NB4 (cell line): ENCODE results near the gene EIF4A3.

Source experiments
- MYC ChIP-seq: IDR thresholded peaks from 2 replicates; pipeline ENCODE4 v1.6.1; 2011; ENCODE audit warnings: low read depth, low read length
- POLR2A ChIP-seq: IDR thresholded peaks from 2 replicates; pipeline ENCODE4 v1.6.1; 2011; ENCODE audit warnings: mild to moderate bottlenecking; ENCODE audit not compliant: insufficient read length; ENCODE audit errors: extremely low read depth
- TF ChIP-seq, protein P1 (sequence below): IDR thresholded peaks from one replicate; pipeline ENCODE4 v1.5.1; 2012; ENCODE audit warnings: low read depth, low read length
- TF ChIP-seq, protein P2 (sequence below): IDR thresholded peaks from 2 replicates; pipeline ENCODE4 v1.6.1; 2011; ENCODE audit warnings: low read depth, low read length

DNA sequence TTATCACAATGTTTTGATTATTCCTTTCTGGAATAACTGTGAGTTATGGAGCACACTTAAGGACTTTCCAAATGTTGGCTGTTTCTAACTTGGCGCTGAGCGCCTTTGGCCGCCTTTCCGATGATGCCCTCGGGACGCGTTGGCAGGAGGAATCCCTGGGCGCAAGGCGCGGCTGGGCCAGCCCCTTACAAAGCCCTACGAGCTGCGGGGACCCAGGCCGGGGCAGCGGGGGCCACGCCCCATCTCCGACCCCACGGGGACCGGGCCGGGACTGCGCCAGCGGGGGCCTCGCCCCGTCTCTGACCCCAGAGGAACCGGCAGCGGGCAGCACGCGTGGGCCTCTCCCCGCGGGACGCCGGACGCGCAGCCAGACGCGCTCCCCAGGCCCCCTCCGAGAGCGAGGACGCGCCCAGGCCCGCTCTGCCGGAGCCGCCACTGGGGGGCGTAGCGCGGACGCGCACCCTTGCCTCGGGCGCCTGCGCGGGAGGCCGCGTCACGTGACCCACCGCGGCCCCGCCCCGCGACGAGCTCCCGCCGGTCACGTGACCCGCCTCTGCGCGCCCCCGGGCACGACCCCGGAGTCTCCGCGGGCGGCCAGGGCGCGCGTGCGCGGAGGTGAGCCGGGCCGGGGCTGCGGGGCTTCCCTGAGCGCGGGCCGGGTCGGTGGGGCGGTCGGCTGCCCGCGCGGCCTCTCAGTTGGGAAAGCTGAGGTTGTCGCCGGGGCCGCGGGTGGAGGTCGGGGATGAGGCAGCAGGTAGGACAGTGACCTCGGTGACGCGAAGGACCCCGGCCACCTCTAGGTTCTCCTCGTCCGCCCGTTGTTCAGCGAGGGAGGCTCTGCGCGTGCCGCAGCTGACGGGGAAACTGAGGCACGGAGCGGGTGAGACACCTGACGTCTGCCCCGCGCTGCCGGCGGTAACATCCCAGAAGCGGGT is 45.6 kb downstream of the EIF4A3 start, which contains the start of gene GAA:
- TF ChIP-seq, protein P1, sequence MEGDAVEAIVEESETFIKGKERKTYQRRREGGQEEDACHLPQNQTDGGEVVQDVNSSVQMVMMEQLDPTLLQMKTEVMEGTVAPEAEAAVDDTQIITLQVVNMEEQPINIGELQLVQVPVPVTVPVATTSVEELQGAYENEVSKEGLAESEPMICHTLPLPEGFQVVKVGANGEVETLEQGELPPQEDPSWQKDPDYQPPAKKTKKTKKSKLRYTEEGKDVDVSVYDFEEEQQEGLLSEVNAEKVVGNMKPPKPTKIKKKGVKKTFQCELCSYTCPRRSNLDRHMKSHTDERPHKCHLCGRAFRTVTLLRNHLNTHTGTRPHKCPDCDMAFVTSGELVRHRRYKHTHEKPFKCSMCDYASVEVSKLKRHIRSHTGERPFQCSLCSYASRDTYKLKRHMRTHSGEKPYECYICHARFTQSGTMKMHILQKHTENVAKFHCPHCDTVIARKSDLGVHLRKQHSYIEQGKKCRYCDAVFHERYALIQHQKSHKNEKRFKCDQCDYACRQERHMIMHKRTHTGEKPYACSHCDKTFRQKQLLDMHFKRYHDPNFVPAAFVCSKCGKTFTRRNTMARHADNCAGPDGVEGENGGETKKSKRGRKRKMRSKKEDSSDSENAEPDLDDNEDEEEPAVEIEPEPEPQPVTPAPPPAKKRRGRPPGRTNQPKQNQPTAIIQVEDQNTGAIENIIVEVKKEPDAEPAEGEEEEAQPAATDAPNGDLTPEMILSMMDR = peak; percentile 45
- TF ChIP-seq POLR2A = peak; percentile 50
- TF ChIP-seq, protein P2, sequence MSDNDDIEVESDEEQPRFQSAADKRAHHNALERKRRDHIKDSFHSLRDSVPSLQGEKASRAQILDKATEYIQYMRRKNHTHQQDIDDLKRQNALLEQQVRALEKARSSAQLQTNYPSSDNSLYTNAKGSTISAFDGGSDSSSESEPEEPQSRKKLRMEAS = peak; percentile 87
- TF ChIP-seq MYC = no peak; the same call in 1 of the 2 replicates
